GM18498 (cell line): ENCODE results near the gene HNRNPA0.

ENCODE experiments used
- ATAC-seq: cut with Tn5 transposase; IDR thresholded peaks from one replicate; pipeline ENCODE4 v1.9.1; 2021; ENCODE audit warnings: mild to moderate bottlenecking, moderate library complexity; ENCODE audit not compliant: unreplicated experiment

Gene HNRNPA0

DNA sequence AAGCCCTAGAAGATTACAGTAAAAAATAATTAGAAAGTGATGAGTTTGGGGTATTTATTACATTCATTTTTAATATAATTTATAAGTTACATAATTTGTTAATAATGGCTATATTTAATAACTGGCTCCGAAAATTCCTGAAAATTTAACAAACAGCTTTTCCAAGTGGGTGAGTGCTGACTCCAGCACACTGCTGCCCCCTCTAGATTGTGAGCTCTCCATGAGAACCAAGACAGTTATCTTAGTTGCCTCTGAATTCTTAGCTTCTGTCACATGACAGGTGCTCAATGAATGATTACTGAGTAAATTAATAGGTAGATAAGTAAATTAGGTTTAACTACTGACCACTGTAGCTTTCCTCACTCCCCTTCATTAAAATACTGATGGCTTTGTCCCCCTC, 26.1 kb downstream of the HNRNPA0 start:
- no peak for ATAC-seq

DNA sequence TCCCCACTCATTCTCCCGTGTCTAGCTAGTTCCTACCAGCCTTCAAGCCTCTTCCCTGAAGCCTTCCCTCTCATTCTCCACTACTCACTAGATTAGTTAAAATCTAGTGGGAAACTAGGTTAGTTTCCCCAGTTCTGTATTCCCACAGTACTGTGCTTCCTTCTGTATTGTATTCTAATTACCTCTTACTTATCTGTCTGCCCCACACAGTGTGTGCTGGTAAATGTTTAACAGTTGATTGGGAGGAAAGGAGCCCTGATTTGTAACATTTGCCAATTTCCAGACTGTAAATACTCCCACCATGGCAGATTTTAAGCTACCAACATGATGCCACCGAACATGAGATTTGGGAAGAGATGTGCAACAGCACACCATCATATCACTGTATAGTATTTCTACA, 26.5 kb downstream of the HNRNPA0 start:
- no peak for ATAC-seq

DNA sequence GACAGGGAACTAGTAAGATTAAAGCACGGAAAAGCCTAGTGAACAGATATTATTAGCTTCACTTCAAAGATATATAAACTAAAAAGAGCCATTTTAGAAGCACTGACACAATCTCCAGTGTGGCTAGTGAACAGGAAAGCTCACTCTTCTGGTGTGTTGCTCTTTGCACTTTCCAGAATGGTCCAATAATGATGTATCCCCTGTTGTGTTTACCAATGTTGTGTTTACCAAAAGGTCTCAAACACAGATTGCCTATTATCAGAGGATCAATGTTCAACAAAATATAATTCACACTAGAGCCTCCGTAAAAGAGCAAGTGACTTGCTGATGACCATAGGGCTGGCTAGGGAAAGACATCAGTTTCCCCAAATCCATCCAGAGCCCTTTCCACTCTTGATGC, 29.9 kb downstream of the HNRNPA0 start:
- no peak for ATAC-seq

DNA sequence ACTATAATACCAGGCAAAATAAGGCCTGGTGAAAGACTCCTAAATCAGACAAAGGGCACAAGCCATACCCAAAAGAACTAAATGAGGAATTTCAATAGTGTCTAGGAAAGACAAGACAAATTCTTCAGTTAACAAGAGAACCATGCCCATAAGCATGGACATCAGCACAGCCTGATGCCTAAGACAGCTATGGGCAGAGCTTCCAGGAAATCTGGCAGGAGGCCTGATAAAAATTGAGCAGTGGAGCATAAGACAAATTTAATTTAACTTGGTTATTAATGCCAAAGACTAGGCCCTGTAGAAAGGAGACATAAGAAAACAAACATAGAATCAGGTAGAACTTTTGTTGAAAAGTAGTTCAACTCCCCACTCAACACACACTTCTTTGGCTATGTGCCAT, 35.6 kb downstream of the HNRNPA0 start:
- ATAC-seq: no peak

DNA sequence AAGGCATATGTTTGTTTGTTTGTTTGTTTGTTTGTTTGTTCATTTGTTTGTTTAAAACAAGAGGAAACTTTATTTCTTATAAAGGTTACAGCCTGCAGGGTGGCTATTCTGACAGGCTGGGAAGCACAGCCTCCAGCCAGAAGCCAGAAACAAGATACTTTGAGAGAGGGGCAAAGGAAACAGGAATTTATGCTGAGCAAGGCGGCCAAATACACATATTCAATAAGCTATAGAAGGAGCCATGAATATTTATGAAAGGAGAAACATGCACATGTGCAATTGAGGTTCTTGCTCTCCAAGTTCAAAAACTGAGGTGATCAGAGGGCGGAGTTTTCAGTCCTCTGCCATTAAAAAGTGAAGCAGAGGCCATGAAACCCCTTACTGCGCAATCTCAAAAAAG, 37.8 kb downstream of the HNRNPA0 start:
- no peak for ATAC-seq

DNA sequence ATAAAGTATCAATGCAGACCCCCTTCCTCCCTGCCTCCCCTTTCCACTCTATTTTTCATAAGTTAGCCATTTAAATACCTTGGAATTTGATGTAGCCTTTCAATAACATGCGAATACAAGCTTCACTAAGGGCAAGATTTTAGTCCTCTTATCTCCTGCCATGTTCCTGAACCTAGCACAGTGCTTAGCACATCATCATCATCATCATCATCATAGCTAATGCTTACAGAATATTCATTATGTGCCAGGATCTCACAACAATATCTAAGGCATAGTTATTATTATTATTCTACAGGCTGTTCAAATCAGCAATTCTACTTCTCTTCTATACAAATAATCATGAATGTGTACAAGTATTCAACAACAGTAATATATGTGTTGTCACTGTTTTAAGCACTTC, 38.7 kb downstream of the HNRNPA0 start:
- ATAC-seq: no peak

DNA sequence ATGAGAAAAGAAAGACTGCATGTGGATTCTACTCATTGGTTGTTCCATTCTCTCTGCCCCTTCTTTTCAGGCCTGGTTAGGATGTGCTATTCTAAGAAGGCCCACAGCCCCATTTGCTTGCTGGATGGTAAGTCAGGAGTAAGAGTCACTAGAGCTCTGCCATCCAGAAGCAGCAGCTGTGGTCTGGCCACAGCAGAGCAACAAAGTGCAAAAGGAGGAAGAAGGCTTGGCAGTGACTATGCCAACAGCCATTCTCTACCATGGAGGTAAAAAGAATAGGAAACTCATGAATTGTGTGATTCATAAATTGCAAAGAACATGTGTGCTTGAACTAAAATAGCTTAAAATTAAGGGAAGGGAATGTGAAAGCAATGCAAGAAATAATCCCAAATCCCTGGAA, 39.2 kb downstream of the HNRNPA0 start:
- ATAC-seq: no peak

DNA sequence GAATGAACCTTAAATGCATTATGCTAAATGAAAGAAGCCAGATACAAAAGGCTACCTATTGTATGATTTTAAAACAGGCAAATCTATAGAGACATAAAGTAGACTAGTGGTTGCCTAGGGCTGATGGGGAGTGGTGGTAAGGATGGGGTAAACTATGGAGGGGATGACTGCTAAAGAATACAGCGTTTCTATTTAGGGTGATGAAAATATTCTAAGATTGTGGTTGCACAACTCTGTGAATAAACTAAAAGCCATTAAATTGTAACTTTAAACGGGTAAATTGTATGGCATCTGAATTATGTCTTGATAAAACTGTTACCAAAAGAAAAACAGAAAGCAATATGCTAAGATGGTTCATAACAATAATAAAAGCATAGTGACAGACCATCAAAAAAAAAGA, 39.7 kb downstream of the HNRNPA0 start:
- ATAC-seq: no peak

DNA sequence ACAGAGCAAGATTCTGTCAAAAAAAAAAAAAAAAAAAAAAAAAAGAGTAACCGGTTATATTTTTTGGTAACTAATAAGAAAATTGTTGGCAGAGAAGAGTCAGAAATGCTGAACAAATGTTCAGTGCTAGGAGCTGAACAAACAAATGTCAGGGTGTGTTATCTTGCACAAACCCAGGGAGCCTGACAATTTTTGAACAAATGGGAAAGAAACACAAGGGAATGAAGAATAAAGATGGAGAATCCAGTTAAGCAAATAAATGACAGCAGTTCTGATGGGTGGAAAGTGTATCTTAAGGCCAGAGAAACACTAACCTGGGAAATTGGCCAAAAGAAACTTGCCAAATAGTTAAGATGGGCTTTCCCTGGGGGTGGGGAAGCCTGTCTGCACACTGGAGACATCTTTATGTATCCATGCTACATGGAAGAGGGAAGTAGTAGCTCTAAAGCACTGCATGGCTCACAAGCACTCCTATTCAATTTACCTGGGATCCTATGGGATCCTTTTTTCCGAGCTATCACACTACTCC, 42.0 kb downstream of the HNRNPA0 start:
- ATAC-seq: no peak

DNA sequence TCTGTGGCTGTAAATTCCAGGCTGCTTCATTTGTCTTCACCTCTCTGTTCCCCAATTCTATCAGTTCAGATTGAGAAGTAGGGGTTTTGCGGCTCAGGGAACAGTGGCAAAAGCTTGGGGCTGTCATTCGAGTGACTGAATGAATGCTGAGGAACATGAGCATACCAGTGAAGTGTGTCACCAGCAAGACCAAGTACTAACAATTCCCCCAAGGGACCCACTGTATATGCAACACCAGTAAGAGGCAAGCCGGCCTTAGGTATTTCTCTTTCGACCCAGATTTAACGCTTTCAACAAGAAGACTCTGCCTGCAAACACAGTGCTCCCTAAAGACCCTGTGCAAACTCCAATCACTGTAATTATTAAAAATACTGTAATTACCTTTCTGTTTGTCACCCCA, 44.1 kb downstream of the HNRNPA0 start:
- no peak for ATAC-seq

DNA sequence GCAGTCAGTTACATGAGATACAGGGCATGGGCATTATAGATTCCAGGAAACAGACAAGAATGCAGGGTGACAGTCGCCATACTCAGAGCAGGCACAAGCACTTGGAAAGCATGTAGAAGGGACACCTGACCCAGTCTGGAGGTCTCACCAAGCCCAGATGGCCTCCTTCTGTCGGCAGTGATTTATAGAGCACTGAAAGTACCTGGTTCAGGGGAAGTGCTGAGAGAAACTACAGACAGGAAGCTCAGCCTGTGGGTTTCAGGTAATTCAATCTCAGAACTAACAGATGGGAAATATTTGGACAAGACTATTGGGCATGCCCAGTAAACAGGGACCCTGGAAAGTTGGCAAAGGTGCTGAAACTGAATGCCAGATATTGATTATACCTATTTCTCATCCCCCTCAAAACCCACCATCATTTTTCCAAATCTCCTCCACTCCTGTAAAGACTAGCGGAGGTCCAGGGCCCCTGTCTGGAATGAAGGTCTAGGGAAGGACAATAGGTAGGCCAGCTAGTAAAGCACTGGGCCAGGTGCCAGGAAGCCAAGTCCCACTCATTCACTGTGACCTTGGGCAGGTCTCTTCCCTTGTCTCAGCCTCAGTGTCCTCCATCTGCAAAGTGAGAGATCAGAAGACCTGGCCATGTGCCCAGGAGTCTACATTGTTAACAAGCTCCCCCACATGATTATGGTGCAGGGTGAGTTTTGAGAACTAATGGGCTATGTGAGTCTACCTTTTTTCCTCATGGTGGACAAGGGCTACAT, 45.2 kb downstream of the HNRNPA0 start:
- ATAC-seq: no peak

DNA sequence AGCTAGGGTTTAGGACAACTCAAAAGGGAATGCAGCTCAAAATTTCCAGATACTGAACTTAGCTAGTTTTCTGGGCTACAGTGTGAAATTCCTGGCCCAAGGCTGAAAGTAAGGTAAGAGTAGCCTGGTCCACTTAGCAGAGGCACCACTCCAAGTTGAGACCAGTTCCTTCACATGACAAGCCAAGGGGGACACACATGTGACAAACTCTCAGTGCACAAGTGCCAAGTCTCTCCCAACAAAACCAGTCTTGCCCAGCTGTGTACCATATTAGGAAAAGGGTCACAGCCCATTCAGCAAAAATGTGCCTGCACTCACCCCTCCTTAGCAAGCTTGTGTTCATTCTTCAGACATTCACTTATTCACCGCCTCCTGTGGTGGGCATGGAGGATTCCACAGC, 46.1 kb downstream of the HNRNPA0 start:
- ATAC-seq: no peak

DNA sequence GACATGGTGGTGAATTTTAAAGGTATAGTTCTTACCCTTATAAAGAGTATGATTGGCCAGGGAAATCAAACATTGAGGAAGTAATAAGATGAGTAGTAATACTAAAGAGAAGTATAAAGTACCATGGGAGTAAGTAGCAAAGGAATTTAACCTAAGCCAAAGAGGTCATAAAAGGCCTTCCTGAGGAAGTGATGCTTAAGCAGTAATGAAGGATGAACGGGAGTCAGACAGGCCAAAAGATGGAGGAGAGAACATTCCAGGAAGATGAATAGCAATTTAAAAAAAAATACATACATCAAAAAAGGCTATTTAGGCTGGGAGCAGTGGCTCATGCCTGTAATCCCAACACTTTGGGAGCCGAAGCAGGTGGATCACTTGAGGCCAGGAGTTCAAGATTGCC, 47.3 kb downstream of the HNRNPA0 start:
- ATAC-seq: no peak

DNA sequence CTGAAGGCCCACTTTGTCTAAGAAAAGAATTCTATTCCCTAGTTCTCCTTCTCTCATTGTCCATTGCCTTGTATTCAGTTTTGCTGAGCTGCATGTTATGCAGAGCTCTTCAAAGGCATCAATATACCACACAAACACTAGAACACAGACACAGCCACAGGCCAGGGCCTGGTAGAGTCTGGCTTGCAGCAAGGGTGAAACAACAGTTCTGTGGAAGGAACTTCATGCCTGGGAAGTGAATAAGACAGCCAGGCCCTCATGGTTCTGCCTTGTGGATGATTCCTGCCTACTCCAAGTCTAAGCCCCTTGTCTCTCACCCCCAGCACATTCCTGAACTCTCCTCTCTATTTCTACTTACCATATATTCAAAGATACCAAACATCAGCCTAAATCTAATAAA, 49.1 kb downstream of the HNRNPA0 start:
- no peak for ATAC-seq

DNA sequence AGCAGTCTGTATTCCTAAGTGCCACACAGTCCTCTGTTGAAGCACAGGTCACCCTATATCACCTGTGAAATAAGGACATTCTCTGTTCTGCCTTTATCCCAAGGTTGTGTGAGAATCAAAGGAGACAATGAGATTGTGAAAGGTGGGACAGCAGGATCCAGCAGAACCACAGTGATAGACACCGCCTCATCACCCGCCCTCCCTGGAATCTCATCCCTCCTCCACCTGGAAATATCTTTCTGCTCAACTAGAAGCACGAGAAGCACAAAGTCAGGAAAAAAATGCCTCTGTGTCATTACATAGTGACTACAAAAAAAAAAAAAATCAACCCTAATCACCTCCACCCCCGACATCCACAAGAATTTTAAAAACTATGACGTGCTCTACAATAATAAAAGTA, 50.6 kb downstream of the HNRNPA0 start:
- ATAC-seq: no peak

DNA sequence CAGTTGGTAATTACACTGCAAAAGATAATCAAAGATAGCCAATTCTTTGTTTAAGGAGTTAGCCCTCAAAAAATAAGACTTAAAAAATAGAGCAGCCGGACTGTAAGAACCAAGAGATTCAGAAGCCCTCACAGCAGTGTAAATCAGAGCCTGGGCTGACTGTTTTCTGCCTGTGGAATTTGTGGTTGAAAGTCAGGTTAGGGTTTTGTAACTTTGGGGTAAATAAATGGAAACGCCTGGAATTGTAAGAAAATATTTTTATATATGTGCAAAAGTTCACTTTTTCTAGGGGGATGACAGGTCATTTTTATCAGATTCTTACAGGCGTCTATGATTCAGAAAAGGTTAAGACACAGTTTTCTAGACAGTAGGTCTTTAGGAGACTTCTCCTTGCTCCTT, 53.9 kb downstream of the HNRNPA0 start:
- ATAC-seq: no peak

DNA sequence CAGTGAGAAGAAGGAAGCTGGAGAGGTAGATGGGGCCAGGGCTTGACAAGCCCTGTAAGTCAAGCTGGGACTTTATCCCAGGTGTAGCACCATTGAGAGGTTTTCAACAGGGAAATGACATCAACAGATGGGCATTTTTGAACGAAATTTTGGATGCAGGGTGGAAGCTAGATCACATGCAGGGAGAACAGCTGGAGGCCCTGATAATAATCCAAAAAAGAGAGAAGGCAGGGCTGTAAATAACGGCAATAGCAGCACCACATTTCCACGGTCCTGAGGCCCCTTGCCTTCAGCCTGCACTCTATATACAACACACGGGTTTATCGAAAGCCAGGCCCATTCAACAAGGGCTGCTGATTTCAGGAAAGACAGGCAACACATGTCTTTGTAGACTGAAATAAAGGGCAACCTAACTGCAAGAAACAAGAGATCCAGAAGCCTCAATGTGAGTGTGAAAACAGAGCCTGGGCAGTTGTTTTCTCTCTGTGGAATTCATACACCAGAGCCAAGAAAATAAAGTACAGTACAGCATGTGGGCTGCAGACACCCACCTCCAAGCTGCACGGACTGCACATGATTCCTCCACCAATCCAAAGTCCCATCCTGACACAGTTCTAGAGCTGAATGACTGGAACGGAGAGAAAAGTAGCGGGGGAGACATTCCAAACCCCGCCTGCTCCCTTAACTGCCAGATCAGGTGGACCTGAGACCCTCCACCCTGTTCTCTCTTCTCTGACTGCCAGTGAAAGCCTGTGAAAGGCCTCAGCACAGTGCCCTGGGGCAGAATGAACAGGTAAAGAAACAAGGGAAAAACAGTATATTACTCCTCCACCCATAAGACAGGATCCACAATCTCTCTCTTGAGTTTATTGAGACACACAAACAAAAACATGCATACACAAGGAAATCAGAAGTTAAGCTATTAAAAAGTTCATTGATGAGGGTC, 54.6 kb downstream of the HNRNPA0 start:
- no peak for ATAC-seq

DNA sequence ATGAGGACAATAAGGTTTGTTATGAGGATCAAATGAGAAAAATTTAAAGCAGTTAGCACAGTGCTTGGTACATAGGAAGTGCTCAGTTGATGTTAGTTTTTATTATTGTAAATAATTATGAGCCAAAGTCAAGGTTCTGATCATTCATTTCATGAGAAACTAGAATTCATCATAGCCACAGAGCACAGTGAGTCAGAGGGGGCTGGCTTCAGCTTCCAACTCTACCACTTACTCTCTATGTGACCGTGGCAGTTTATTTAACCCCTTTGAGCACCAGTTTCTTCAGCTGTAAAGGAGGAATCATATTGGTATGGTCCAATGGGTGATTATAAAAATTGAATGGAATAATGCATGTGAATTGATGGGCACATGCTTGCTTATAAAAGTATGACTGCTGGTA, 57.7 kb downstream of the HNRNPA0 start:
- ATAC-seq: no peak

DNA sequence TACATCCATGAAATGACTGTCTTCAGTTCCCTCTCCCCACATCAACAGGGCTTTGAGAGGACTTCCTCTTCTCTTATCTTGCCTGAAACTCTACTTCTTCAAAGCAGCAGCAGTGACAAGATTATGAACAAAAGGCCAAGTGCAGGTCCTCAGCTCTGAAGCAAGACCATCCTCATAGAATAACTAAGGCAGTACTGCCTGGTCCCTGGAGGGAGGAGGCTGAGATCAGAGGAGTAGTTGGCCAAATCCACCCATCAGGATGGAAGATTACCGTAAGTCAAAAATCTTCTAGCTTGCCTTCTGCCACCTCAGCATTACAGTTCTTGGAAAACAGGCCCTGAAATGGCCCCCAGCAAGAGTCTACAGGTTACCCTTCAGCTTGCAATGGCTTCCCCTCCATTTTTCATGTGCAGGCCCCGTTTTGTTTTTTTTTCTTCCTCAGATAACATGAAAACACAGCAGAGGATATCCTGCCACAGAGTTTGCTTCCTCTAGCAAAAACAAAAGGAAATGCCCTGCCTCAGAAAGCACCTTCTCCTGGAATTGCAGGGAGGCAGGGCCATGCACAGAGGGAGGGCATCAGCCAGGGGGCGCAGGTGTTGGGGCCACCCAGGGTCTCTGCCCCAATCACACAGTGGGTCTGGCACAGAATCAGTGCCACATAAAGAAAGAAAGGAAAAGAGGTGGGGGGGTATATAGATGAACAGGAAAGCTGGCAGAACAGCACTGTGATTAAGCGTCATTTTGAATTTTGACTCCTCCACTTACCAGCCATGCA, 58.3 kb downstream of the HNRNPA0 start:
- ATAC-seq: no peak
